NCI-H146 treated with DMSO at 0.1 percent for 48 hours (cell line): ENCODE measurements around the gene TRMT44.
"Not testable (repeated sequence)": the region's sequence is repeated elsewhere in the genome, so short reads cannot be mapped to it uniquely, and the experiment has no call there.

Source experiments
- DNase-seq: peaks from one replicate; lab custom pipeline; 2025; ENCODE audit not compliant: unreplicated experiment; lab: John Stamatoyannopoulos, UW

Gene TRMT44

DNA sequence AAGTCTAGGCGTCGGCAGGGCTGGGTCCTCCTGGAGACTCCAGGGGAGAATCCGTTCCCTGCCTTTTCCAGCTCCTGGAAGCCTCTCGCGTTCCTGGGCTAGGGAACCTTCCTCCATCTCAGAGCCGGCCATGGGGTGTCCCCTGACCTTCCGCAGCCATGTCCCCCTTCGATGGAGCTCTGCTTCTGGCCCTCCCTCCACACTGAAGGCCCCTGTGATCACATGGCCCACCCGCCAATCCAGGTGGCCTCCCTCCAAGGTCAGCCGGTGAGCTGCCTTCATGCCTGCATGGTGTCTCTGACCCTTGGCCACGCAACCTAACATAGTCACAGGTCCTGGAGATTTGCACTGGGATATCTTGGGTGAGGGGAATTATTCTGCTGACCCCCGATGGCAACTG, 69.6 kb downstream of the TRMT44 start:
- no peak for DNase-seq

- DNase-seq = no peak
These were observed 70.2 kb downstream of the TRMT44 start for GRCh38 chr4:8510611-8511285.

DNA sequence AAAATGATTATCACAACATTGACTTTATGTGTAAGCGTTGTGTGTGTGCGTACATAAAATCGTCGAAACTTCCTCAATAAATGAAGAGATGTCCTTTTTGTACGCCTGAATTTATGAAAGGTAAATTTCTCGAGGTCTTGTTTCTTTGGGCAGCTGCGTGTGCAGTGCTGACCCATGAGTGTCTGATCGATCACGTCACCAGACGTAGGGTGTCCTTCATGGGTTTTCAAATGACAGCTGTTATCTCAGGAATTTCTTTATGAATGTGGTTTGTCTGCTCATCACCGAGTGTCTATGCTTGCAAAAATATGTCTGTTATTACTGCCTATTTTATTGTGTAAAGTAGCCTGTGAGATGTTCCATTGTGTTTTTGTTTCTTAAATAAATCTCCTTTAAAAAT, 71.9 kb downstream of the TRMT44 start:
- DNase-seq = no peak

GRCh38 chr4:8513080-8513479, 72.5 kb downstream of the TRMT44 start:
- DNase-seq = not testable (repeated sequence)

DNA sequence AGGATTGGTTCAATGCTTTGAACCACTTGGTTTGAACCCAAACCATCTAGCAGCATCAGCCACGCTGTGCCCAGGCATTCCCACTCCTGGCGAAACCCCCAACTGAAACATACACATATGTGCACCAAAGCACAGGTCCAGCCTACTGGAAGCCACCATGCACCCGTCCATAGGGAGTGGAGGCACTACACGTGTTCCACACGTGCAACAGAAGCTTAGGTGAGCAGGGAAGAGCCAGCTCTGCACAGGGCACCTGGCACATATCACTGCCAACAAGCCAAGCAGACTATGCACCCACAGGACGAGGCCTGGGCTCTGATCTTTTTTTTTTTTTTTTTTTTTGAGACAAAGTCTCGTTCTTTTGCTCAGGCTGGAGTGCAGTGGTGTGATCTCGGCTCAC, 73.4 kb downstream of the TRMT44 start:
- no peak for DNase-seq

GRCh38 chr4:8514391-8514790, 73.8 kb downstream of the TRMT44 start:
- DNase-seq = no peak

DNA sequence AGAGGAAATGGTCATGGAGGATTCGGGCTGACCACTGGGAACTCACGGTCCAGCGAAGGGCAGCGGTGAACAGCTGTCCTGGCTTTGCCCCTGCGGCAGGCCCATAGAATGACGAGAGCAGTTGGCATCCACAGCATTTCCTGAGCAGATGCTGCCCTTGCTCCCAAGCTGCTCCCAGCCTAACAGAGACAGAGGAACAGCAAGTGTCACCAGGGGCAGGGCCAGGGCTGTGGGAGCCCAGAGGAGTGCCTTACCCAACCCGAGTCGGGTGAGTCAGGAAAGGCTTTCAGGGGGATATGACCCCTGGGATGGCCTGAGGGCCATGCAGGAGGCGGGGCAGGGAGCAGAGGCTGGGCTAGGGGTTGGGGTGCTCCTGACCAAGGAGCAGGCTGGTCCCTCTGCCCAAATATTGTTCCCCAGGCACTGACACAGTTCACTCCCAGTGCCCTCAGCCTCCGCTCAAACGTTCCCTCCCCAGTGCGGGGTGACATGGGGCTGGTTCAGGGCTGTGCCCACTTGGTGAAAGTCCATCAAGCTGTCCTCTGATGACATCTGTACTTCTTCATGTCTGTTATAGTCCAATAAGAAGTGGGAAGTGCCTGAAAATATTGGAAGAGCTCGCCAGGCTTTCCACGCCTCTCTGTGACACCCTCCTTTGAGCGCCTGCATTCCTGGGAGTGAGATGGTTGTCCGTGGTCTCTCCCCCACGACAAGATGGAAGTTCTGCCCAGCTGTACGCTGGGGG, 74.9 kb downstream of the TRMT44 start:
- DNase-seq = no peak

DNA sequence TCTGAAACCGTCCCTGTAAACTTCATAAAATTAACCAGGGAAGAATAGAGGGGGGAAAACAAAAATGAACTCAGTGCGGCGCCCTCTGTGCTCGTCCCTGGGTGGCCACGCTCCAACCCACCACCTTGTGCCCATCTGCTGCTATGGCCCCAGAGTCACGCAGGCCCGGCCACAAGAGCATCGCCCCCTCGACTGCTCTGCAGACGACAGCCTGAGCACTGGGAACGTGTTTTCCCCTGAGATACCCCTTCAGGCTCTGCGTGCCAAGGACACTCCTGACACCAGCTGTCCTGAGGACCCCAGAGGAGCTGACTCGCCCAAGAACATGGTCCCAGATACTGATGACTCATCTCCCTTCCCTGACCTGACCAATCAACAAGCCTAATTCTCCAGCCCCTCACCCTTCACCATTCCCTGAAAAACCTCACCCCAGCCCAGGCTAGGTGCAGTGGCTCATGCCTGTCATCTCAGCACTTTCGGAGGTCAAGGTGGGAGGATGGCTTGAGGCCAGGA, 75.5 kb downstream of the TRMT44 start:
- no peak for DNase-seq

DNA sequence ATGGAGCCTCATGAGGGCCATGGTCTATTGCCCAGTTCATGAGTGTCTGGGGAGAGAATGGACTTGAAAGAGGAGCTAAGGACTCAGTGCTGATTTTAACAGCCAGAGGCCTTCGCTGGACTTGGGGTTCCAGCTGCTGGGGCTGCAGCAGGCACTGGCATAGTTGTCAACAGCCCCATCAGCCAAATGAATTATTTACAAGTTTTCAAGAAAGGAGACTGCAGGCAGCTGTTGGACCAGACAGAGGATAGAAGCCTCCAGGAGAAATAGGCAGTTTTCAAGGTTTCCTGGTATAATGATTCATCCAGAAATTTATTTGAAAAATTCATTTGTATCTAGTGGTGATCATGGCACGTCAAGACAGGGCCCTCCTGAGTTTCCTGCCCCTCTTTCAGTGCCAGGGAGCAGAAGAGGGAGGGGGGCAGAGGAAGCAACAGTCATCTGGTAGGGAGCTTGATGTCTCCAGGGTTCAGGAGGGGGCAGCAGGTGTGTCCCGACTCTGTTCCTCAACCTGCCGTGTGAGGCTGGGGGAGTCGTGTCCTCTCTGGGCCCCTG, 76.5 kb downstream of the TRMT44 start:
- no peak for DNase-seq

GRCh38 chr4:8517946-8518345, 77.4 kb downstream of the TRMT44 start:
- no peak for DNase-seq

DNA sequence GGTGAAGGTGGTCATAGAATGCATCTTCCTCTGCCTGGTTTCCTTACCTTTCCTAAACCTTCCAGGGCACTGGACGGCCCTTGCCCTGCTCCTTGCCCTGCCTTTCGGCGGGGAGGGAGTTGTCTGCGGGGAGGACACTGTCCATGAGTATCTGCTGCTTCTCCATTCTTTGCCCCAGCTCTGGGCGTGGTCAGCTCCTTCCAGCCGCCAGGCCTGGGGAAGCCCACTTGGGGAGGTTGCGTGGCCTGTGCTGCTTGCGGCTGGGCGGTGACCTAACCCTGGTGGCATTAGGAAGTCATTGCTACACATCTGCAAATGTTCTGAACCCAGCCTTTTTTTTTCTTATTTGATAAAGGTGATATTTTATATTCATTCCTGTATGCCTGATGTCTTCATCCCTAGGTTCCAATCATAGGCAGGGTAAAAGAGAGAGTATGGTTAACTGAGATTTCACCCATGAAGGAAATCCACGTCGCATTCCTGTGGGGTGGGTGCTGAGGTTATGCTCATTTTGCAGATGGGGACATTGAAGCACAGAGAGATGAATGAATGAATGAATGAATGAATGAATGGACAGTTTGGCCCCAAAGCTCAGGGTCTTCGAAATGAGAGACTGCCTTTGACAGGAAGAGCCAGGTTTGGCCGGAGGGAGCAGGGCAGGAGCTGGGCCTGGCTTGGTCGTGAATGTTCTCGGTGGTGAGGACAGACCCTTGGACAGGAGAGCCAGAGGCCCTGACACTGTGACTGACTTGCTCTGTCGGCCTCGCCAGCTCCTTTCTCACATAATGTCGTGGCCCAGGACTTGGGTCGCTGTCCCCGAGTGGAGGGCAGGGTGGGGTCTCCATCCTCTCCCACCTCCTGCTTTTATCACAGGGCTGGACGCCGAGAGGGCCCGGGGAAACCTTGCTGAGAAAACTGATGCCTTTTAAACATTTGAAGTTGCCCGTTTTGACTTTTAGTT, 81.9 kb downstream of the TRMT44 start:
- no peak for DNase-seq

- DNase-seq = no peak
These were observed 82.6 kb downstream of the TRMT44 start for GRCh38 chr4:8523175-8523574.

DNA sequence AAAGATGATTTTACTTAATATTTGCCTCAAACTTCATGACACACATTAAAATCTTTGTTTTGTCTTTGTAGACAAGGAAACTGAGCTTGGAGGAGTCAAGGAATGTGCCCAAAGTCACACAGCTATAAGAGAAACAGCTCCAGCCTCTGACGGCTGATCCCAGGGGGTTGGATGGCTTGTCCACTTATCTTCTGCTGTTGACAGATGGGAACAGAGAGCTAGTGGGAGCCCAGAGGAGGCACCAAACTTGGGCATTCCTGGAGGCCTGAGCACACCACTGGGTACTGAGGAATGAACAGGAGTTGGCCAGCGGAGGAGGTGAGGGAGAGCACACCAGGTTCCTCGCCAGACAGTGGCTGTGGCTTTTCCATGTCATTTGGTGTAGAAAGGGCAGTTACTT, 83.2 kb downstream of the TRMT44 start:
- DNase-seq = no peak

- no peak for DNase-seq
These were observed 84.2 kb downstream of the TRMT44 start for GRCh38 chr4:8524595-8525382.

- DNase-seq = no peak
These were observed 85.0 kb downstream of the TRMT44 start for GRCh38 chr4:8525383-8526120.
